HepG2 (cell line): ENCODE data around the gene NCOA3. TPM values are rescaled to one million over a fixed set of nuclear protein-coding genes. Genes with fewer than 3 reads are reported as not detected.

Experiments used
- CENPX ChIP-seq: sonication (generic); formaldehyde crosslinking; IDR thresholded peaks from 2 replicates; pipeline ENCODE4 v1.9.0; 2021; ENCODE audit warnings: mild to moderate bottlenecking, missing genetic modification reagents, moderate library complexity
- KLF11 ChIP-seq: IDR thresholded peaks from 2 replicates; pipeline ENCODE4 v1.6.1; 2016; ENCODE audit warnings: missing compliant biosample characterization
- MED13 ChIP-seq: sonication (generic); formaldehyde crosslinking; IDR thresholded peaks from 2 replicates; pipeline ENCODE4 v1.5.0; 2020; ENCODE audit warnings: missing genetic modification reagents
- NR2C2 ChIP-seq: sonication (generic); formaldehyde crosslinking; IDR thresholded peaks from 2 replicates; pipeline ENCODE4 v1.4.0; 2020; ENCODE audit warnings: missing genetic modification reagents, mild to moderate bottlenecking, moderate library complexity, borderline replicate concordance
- NR2F1 ChIP-seq, 2 experiments: fragments of 450-650 bp in 1 of 2; formaldehyde crosslinking in 1 of 2; IDR thresholded peaks; 2 replicates each; pipeline versions ENCODE4 v1.5.0 to v1.6.1; 2016 to 2020; ENCODE audit warnings: mild to moderate bottlenecking in 1 of 2, missing compliant biosample characterization in 1 of 2, missing genetic modification reagents in 1 of 2, moderate library complexity in 1 of 2
- POLR2AphosphoS5 ChIP-seq: IDR thresholded peaks from 2 replicates; pipeline ENCODE4 v1.6.1; 2012; ENCODE audit warnings: low read depth, low read length
- RBM22 ChIP-seq: fragments of 200-400 bp; formaldehyde crosslinking; optimal IDR thresholded peaks from 2 replicates; pipeline ENCODE3; 2017; ENCODE audit warnings: mild to moderate bottlenecking, low read length, moderate library complexity
- SOX13 ChIP-seq, 3 experiments: fragments of 450-650 bp in 1 of 3; sonication (generic) in 1 of 3; formaldehyde crosslinking in 1 of 3; IDR thresholded peaks in 2 of 3; conservative IDR thresholded peaks in 1 of 3; 2 replicates each; pipeline versions ENCODE4 v1.5.0 to v1.6.1; 2016 to 2020; ENCODE audit warnings: antibody characterized with exemption in 1 of 3, mild to moderate bottlenecking in 1 of 3, missing compliant biosample characterization in 1 of 3, missing genetic modification reagents in 1 of 3, moderate library complexity in 1 of 3
- SRSF9 ChIP-seq: fragments of 200-400 bp; formaldehyde crosslinking; IDR thresholded peaks from 2 replicates; pipeline ENCODE4 v1.6.1; 2018; ENCODE audit warnings: borderline replicate concordance, mild to moderate bottlenecking, low read depth, low read length; ENCODE audit not compliant: insufficient read depth, poor library complexity, severe bottlenecking
- ZBTB20 ChIP-seq: sonication (generic); formaldehyde crosslinking; IDR thresholded peaks from 2 replicates; pipeline ENCODE4 v1.8.1; 2023; ENCODE audit warnings: missing genetic modification reagents, low read depth, mild to moderate bottlenecking, borderline replicate concordance
- ZBTB38 ChIP-seq: sonication (generic); formaldehyde crosslinking; IDR thresholded peaks from 2 replicates; pipeline ENCODE4 v1.5.1; 2020; ENCODE audit warnings: mild to moderate bottlenecking, missing genetic modification reagents
- ZC3H13 ChIP-seq: sonication (generic); formaldehyde crosslinking; IDR thresholded peaks from 2 replicates; pipeline ENCODE4 v1.8.1; 2023; ENCODE audit warnings: mild to moderate bottlenecking, missing genetic modification reagents, moderate library complexity
- ZNF230 ChIP-seq: sonication (generic); formaldehyde crosslinking; IDR thresholded peaks from 2 replicates; pipeline ENCODE4 v1.4.0; 2020; ENCODE audit warnings: mild to moderate bottlenecking, missing genetic modification reagents
- ZNF326 ChIP-seq: sonication (generic); formaldehyde crosslinking; IDR thresholded peaks from 2 replicates; pipeline ENCODE4 v1.4.0; 2020; ENCODE audit warnings: missing genetic modification reagents, borderline replicate concordance
- ZNF329 ChIP-seq: sonication (generic); formaldehyde crosslinking; IDR thresholded peaks from 2 replicates; pipeline ENCODE4 v1.9.0; 2021; ENCODE audit warnings: low read depth, mild to moderate bottlenecking, missing genetic modification reagents
- ZNF687 ChIP-seq: sonication (generic); formaldehyde crosslinking; IDR thresholded peaks from 2 replicates; pipeline ENCODE4 v1.5.1; 2020; ENCODE audit warnings: mild to moderate bottlenecking, missing genetic modification reagents, moderate library complexity
- ZNF841 ChIP-seq: sonication (generic); formaldehyde crosslinking; IDR thresholded peaks from 2 replicates; pipeline ENCODE4 v1.8.1; 2023; ENCODE audit warnings: missing genetic modification reagents, borderline replicate concordance
- ZNF850 ChIP-seq: sonication (generic); formaldehyde crosslinking; conservative IDR thresholded peaks from 2 replicates; pipeline ENCODE4 v1.9.0; 2021; ENCODE audit warnings: mild to moderate bottlenecking, missing genetic modification reagents
- ZSCAN12 ChIP-seq: sonication (generic); formaldehyde crosslinking; IDR thresholded peaks from 2 replicates; pipeline ENCODE4 v1.9.0; 2021; ENCODE audit warnings: mild to moderate bottlenecking, missing genetic modification reagents
- polyA plus RNA-seq, 8 experiments: library from polyadenylated mRNA; depleted of rRNA in 3 of 8; stranded (reverse) in 7 of 8; unstranded in 1 of 8; fragments of >200 nt; fragmentation: Illumina TruSeq in 4 of 8; extraction: Trizol in 4 of 8; gene quantifications; 2 replicates each; pipeline versions ENCODE4 v1.2.1 to v1.2.3, GENCODE V29; 2011 to 2016; ENCODE audit warnings: low read depth in 4 of 8, missing spikeins in 1 of 8, mixed read lengths in 1 of 8; ENCODE audit not compliant: insufficient read depth in 1 of 8
- total RNA-seq, 5 experiments: library from RNA; depleted of rRNA; stranded (reverse); fragments of >200 nt; fragmentation: Illumina TruSeq; extraction: Trizol; gene quantifications; 2 replicates each; pipeline ENCODE4 v1.2.3, GENCODE V29; 2016; ENCODE audit warnings: low read depth in 1 of 5
- TF ChIP-seq, protein P1 (sequence below), 2 experiments: sonication (generic) in 1 of 2; formaldehyde crosslinking in 1 of 2; IDR thresholded peaks; 2 replicates each; pipeline versions ENCODE4 v1.4.0 to v1.6.1; 2018 to 2020; ENCODE audit warnings: missing genetic modification reagents in 2 of 2, borderline replicate concordance in 1 of 2, low read depth in 1 of 2, mild to moderate bottlenecking in 1 of 2, missing biosample characterization in 1 of 2
- TF ChIP-seq, protein P2 (sequence below): sonication (generic); formaldehyde crosslinking; conservative IDR thresholded peaks from 2 replicates; pipeline ENCODE4 v1.8.0; 2022; ENCODE audit warnings: low read depth, missing genetic modification reagents

NCOA3 gene
- total and polyA plus RNA-seq, 2 of the 13 experiments (the other 11 are each of a cell fraction or from before 2014, with no cell fraction given), result 35.0 to 56.8 TPM

DNA sequence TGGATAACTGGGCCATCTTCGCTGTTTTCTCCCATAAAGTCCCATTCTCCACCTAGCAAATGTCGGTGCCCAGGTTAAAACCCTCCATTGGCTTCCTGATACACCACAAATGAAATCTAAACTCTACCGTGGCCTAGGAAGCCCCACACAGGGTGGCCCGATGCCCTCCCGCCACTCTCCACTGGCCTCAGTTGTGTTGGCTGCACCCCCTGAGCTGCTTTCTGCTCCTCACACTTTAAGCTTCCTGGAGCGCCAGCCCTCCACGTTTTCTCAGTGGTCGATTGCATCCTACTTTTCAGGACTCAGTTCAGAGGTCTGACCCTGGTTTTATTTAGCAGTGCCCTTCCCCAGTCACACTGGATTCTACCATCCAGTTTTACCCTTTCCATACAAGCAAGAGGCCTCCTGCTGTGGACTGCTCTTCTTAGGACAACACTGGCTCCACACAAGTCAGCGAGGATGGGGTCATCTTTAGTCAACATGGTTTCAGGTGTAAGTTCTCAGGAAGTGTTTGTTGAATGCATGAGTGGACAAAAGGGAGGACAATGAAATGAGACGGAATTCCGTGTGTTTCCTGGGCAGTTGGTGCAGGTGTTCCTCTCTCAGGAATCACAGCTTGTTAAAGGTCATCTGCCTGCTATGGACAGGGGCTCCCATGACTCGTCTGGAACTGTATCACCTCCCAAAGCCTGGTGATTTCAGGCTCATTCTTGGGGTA, 159.5 kb downstream of the NCOA3 start (continued):
- TF ChIP-seq ZNF687 (CRISPR knock-in tag) (0 out of 2 replicates have a peak, but pooled peaks have one; percentile 20), ZNF329 (no peak), ZNF841 (CRISPR knock-in tag) (no peak), ZBTB20 (CRISPR knock-in tag) (no peak), KLF11 (CRISPR knock-in tag) (no peak), CENPX (CRISPR knock-in tag) (no peak), POLR2AphosphoS5 (peak; percentile 22; the same call in 1 of the 2 replicates), ZSCAN12 (CRISPR knock-in tag) (no peak), ZC3H13 (CRISPR knock-in tag) (0 out of 2 replicates have a peak, but pooled peaks have one; percentile 49), RBM22 (peak; percentile 85), ZNF850 (CRISPR knock-in tag) (no peak), ZNF230 (no peak), ZBTB38 (CRISPR knock-in tag) (no peak), NR2F1 (CRISPR knock-in tag; IDR thresholded peaks at IDR 0.05) (no peak), ZNF326 (CRISPR knock-in tag) (no peak), MED13 (CRISPR knock-in tag) (no peak), NR2C2 (CRISPR knock-in tag) (0 out of 2 replicates have a peak, but pooled peaks have one; percentile 14), SOX13 (IDR thresholded peaks at IDR 0.05) (no peak), SOX13 (CRISPR knock-in tag; conservative IDR thresholded peaks at IDR 0.05 in 1 of 2, IDR thresholded peaks at IDR 0.05 in 1 of 2) (peak in 1 of 2 experiments; percentile 52; a peak in 1 of 4 replicates), SRSF9 (no peak)
- TF ChIP-seq, protein P1, sequence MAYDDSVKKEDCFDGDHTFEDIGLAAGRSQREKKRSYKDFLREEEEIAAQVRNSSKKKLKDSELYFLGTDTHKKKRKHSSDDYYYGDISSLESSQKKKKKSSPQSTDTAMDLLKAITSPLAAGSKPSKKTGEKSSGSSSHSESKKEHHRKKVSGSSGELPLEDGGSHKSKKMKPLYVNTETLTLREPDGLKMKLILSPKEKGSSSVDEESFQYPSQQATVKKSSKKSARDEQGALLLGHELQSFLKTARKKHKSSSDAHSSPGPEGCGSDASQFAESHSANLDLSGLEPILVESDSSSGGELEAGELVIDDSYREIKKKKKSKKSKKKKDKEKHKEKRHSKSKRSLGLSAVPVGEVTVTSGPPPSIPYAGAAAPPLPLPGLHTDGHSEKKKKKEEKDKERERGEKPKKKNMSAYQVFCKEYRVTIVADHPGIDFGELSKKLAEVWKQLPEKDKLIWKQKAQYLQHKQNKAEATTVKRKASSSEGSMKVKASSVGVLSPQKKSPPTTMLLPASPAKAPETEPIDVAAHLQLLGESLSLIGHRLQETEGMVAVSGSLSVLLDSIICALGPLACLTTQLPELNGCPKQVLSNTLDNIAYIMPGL (CRISPR knock-in tag; IDR thresholded peaks at IDR 0.05; ENCODE audit: borderline replicate concordance in 1 of 2, low read depth in 1 of 2), result no peak
- TF ChIP-seq, protein P2, sequence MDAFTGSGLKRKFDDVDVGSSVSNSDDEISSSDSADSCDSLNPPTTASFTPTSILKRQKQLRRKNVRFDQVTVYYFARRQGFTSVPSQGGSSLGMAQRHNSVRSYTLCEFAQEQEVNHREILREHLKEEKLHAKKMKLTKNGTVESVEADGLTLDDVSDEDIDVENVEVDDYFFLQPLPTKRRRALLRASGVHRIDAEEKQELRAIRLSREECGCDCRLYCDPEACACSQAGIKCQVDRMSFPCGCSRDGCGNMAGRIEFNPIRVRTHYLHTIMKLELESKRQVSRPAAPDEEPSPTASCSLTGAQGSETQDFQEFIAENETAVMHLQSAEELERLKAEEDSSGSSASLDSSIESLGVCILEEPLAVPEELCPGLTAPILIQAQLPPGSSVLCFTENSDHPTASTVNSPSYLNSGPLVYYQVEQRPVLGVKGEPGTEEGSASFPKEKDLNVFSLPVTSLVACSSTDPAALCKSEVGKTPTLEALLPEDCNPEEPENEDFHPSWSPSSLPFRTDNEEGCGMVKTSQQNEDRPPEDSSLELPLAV (CRISPR knock-in tag), result no peak
